ENCODE results near the gene TENM3.

The TENM3 gene

DNA sequence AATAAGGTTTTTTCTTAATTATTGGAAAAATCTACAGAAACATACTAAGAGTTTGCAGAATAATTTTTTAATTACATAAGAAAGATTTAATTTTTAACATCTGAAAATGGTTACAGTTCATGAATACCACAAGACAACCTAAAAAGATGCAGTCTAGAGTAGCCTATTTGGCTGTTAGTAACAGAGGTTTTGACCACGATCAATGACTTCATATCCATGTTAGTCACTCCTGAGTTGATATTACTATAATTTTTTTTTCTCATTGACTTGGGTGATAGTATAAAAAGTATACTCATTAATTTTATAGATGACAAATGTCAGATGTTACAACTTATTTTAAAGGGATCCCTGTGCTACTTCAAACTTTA lies 401.5 kb downstream of the TENM3 start:
- no peak for DNase-seq

DNA sequence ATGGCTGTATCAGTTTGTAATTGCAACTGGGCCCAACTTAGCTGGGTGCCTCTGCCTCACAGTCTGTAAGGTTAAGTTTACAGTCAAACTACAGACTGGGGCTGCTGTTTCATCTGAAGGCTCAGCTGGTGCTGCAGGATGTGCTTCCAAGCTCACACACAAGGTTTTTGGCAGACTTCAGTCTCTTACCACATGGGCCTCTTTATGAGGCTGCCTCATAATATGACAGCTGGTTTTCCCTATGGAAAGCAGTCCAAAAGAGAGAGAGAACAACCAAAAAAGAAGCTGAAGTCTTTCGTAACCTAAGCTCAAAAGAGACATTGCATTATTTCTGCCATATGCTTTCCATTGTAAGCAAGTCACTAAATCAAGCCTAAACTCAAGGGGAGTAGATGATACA lies 402.3 kb downstream of the TENM3 start:
- no peak for DNase-seq

DNA sequence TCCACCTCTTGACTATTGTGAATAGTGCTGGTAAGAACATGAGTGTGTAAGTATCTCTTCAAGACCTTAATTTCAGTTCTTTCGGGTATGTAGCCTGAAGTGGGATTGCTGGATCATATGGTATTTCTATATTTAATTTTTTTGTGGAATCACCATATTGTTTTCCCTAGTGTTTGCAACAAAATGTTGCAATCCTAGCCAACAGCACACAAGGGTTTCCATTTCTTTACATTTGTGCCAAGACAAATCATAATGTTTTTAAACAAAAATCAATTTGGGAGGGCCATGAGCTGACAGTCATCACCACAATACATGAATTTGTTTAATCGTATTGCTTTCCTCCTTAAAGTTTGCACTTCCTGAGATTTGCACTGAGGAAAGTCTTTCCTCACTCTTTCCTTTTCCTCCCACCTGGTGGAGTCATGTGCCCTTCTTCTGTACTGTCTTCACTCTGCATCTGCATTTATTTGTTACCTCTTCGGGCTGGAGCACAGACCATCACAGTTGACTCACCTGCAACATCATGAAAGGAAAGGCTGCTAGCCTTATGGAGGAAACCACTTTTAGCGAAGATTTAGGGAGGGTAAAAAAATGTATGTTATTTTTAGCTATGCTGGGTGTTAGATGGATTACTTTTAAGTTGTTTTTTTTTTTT lies 404.6 kb downstream of the TENM3 start:
- DNase-seq: no peak

DNA sequence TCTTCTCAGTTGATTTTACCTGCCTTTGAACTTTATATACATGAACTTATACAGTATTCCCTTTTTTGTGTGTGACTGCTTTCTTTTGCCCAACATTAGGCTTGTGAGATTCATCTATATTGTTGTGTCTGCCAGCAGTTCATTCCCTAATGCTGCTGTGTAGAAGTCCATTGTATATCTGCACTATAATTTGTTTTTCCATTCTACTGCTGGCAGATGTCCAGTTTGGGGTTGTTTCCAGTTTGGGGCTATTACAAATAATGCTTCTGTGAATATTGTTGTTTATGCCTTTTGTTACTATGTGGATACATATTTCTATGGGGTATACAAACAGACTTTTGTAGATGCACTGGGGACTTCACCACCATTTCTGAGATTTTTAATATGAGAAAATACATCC lies 405.6 kb downstream of the TENM3 start:
- no peak for DNase-seq

DNA sequence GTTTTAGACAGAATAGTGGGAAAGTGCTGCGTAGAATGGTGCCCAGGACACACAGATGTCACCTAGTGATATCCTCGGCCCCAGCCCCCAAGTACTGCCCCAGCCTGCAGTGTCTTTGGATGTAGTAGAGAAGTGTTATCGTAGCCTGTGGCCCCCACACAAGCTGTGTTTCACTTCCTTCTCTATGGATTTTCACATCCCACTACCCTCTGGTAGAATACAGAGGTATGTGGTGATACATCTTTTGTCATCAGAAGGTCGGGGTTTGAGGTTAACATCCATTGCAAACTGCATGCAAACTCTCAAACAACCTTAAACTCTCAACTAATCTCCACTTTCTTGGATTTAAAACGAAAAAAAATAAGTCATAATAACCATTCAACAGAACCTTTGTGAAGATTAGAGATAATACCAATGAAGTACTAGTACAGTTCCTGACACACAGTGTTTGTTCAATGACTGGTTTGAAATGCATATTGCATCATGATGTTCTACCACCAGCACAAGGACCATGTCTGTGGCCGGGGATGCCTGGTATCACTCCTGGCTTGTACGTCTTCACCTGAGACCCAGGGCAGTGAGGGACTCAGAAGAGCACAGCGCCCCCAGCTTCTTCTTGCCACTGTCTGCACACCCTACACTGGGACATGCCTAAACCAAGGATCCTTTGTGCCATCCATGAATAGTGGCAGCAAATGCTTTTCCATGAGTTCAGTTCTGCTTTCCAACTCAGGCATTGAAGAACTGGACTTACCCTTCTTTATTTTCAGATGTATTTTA lies 406.7 kb downstream of the TENM3 start:
- no peak for DNase-seq

DNA sequence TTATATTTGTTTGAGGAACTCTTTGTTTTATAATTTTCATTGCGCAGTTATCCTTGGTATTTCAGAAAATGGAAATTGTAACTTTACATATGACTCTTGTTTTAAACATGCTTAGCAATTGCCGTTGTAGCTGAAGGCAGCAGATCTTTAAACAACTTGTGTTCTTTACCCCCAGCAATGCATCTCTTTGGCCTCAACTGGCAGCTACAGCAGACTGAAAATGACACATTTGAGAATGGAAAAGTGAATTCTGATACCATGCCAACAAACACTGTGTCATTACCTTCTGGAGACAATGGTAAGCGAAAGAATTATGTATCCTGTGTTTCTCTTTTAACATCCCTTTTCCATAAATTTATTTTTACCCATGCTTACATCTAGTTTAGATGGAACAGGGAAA lies 410.4 kb downstream of the TENM3 start:
- DNase-seq: no peak

DNA sequence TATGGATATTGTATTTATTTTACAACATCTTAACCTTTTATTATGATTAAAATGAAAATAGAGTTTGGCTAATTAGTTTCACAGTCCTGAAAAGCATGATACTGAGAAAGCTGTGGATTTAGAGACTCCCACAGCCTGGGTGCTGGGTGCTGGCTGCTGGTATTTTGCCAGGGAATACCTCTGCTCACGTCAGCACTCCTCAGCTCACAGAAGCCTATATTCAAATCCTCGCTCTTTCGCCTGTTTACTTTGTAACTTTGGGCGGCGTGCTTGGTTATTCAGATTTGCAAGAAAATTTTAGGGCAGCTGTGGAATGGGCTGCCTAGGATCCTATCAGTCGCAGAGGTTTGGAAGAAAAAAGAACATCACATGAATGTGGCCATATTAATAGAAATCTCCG lies 412.1 kb downstream of the TENM3 start:
- no peak for DNase-seq

DNA sequence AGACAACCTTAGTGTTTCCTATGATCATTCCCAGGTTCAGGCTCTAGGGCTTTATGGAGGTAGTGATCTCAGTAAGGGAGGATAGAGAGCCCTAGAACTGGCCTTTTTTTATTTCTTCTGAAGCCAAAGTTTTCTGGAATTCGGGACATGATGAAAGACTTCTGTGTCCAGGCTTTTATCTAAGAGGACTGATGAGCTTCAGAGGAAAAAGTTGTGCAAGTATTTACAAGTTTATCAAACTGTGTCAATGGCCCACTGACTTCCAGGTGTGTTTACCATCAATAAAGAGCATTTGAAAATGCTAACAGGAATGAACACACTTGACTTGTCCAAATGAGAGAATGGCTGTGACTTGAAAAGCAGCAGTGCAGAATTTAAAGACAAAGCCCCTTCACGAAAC lies 419.3 kb downstream of the TENM3 start:
- DNase-seq: no peak

DNA sequence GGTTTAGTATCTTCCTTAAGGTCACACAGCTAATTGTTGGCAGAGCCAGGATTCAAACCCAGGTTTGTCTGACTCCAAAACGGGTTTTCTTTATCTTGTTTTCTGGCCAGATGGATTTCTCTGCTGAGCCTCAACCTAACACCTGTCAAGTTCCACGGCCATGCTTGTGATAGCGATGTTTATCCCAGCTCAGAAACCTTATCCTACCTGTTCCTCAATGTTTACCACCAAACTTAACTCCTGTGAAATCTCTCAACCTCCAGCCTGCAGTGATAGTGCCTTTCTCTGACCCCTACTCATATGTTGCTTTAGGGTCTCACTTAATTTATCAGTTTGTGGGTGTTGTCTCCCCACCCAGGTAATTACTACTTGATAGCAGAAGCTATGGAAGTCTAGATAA lies 428.0 kb downstream of the TENM3 start:
- DNase-seq: no peak

DNA sequence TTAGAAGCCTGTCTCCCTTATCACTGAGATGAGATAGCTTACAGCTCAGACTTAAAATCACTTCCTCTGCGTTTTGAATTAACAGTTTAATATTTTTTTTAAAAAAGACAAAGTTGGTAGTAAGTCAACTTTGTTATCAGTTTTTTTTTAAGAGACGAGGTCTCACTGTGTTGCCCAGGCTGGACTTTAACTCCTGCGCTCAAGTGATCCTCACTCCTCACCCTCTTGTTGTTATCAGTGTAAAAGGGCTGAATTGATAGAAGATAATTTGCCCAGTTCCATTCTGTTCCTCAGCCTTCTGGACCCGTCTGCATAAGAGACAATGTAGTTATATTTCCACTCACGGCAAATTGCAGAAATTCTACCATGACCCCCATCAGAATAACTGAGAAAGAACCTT lies 428.5 kb downstream of the TENM3 start:
- DNase-seq: no peak

DNA sequence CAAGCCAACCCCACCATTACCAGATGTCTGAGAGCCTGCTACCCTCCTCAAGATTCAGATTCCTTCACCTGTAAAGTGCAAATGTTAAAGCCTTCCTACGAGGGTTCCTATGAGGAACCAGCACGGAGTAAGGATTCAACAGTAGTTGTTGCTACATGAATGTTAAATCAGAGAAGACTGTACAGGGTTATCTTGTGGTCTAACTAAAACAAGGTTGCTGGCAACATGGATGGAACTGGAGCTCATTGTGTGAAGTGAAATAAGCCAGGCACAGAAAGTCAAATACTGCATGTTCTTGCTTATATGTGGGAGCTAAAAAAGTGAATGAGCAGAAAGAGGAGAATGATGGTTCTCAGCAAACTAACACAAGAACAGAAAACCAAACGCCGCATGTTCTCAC lies 435.4 kb downstream of the TENM3 start:
- no peak for DNase-seq

DNA sequence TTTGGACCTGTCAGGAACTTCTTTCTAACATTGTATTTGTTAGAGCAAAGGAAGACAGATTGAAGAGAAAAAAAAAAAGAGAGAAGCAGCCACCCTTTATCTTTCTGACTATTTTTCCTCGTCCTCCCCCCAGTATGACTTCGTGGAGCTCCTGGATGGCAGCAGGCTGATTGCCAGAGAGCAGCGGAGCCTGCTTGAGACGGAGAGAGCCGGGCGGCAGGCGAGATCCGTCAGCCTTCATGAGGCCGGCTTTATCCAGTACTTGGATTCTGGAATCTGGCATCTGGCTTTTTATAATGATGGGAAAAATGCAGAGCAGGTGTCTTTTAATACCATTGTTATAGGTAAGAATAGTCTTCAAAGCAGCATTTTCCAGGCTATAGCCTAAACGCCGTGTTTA lies 436.3 kb downstream of the TENM3 start:
- DNase-seq: no peak

DNA sequence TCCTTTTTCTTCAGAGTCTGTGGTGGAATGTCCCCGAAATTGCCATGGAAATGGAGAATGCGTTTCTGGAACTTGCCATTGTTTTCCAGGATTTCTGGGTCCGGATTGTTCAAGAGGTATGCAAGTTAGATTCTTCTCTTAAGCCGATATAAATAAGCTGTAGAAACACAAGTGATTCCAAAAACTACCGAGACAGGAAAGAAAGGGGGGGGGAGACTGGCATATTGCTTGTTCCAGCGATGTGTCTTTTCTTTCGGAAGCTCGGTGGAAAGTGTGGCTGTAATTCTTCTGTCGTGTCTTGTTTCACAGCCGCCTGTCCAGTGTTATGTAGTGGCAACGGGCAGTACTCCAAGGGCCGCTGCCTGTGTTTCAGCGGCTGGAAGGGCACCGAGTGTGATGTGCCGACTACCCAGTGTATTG lies 437.0 kb downstream of the TENM3 start:
- no peak for DNase-seq

DNA sequence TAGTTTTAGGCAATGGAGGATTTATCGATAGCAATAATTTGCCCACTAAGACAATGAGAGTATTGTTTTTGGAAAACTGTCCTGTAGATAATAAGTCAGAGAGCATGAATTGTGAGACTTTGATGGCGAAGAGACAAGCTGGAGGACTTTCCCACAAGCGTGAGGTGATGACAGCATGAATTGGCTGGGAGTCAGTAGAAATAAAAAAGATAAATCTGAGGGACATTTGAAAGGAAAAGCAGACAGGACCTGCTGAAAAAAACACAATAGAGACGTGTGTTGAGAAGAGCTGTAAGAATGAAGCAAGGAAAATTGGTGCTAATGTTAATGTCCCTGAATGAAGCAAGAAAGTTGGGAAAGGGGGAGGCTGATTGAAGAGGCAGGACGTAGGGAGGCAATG lies 440.5 kb downstream of the TENM3 start:
- no peak for DNase-seq

DNA sequence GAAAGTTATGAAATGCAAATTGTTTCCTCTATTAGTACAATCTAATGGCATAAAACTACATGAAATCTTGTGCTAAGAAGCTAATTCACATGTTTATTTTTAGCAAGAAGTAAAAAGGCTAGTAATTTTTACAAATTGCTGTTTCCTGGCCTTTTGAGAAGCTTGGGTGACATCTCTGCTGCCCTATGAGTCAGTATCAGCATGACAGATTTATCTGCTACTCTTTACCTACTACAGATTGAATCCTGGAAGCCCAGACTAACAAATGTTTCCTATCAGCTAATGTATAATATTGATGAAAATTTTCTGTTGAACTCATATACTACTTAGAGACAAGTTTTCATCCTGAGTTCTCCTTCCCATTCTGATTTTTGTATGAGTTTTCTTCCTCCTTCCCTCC lies 441.6 kb downstream of the TENM3 start:
- DNase-seq: no peak

DNA sequence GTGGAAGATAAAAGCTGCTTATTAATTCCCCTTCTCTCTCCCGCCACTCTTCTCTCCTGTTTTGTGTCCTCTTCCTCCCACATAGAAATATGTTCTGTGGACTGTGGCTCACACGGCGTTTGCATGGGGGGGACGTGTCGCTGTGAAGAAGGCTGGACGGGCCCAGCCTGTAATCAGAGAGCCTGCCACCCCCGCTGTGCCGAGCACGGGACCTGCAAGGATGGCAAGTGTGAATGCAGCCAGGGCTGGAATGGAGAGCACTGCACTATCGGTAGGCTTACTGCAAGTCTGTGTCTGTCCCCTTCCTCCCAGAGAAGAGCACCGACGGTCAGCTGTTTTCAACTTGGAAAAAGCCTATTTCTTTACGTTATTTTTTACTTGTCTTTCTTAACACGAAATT lies 444.9 kb downstream of the TENM3 start:
- no peak for DNase-seq

DNA sequence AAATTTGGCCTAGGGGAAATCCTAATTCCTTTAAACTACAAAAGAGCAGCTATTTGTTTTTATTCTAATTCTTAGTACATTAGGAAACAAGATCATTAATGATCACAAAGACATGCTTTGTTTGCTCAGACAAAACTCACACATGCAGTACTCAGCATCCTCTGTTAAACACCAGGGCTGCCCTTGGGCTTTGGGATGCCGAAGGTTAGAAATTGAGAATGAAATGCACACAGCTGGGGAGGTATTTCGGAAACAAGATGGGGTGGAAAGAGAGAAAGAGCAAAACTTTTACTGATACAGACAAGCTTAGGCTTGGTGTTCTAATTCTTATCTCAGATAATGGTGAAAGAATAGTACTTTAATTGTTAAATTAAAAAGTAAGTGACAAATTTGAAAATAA lies 451.3 kb downstream of the TENM3 start:
- DNase-seq: no peak

DNA sequence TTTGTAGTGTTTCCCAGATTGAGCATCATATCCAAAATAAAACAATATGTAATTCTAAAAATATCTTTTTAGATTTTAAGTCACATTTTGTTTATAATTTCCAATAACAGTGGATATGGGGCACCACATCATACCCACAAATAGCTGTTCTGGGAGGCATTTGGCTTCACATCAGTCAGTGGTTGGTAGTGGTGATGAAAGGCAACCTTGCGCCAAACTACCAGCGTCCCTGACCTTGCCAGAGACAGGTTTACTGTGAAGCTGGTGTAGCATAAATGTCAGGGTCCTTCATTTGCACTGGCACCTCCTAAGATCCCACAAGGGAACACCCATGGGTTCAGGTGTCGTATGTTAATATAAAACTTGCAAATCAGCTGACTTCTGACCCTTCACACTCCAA lies 451.8 kb downstream of the TENM3 start:
- DNase-seq: no peak

DNA sequence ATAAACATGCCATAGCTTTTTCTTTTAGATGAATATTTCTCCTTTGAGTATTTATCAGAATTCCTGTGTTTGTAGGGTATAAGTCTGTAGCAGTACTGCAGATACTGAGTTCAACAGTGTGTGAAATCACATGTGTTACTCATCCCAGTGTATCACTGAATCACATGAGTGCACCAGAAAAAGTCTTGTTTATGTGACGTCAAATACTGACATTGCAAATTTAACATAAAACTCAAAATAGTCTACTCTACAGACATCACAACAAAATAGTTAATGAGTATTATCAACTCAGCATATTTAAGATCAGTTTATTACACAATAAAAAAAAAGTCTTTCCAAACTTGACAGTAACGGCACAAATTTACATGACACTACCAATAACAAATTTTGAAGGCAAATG lies 452.6 kb downstream of the TENM3 start:
- DNase-seq: no peak

DNA sequence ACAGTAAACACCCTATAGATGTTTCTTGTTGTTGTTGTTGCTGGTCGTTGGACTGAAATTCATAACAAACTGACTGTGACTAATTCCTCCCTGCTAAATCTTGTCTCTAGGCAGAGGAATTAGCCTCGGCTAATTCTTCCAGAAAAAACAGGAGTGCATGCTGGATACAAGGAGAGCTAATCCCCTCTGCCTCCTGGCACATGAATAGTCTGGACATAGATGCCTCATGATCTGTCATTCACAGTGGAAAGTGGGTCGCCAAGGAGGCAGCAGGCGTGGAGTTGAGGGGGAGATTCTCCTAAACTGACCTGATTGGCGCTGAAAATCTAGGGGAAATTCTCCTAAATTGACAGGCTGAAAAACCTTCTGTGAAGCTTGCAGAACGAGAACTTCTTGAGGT lies 453.9 kb downstream of the TENM3 start:
- no peak for DNase-seq

DNA sequence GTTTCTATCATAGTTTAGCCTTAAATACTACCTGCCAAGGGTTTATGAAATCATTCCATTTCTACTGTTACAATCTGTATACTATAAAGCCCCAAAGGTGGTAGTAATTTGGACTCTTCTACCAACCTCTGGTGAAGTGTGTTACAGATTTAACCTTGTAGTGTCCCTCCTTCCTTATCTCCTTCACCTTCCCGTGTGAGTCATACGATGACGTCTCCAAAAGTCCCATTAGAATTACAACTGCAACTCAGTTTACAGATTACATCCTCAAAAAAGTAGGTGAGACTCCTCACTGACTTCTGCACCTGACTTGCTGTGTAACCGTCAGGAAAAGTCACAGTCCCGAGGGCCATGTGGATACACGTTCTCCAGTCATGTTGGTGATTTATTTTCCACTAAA lies 455.0 kb downstream of the TENM3 start:
- no peak for DNase-seq

DNA sequence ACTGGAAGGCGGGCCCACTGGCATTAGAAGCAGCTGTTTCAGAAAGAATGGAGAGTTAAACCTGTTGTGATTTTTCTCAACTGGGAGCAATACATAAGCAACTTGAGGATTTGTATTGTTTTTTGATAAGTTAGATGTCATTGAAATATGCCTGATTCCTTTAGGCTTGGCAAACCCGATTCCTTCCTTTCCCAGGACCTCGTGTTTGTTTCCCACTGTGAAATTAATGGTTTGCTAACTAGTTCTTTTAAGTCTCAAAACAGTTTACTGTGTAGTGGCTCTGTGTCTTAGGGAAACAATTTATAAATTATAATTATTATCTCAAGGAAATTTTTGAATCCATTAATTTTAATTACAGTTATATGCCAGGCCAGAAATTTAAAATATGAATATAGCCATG lies 456.0 kb downstream of the TENM3 start:
- DNase-seq: no peak

DNA sequence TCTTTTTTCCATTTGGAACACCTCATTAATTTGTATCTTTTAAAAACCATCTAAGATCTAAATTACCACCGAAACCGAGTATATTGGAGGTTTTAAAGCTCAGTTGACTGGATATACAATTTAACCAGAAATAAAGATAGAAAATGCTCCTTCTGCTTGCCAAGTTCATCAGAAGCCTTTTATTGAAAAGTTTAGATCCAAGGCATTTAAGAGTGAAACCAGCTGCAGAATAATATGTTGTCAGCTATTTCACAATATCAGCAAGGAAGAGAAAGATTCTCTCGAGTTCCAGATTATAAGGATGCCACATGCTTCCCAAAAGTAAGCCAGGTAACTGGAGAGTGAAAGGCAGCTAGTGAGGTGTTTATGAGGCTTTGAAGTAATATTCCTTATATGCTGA lies 456.6 kb downstream of the TENM3 start:
- no peak for DNase-seq

DNA sequence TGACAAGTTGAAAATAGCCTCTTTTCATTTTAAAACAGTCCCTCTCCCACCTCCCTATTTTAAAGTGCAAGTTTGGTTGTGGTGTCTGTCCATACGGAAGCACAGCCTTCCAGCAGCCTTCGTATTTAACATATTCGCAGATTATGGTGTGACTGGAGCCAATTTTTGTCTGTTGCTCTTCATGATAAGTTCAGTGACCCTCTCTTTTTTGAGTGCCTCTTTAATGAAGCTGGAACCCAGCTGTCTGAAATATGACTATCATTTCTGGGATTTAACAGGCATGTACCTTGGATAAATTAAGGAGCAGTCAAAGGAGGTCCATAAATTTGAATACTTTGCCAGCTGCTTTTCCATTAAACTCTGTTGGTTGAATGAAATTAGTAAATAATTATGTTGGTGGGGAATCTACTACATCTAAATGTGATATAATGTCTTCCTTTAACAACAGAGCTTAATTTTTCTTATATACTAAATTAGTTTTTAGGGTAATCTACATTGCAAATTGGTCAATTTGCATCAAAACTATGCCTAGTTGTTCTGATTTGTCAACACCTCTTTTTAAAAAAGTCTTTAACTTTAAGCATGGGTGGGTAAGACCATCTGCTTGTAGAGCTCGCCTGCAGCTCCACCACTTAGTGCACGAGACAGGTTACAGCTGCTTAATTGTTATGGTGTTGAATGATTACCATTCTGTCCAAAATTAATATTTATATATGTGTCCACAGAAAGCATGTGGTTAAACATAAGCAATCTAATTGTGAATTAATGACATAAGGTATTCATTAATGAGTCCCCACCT lies 457.4 kb downstream of the TENM3 start:
- no peak for DNase-seq

Data from NCI-H1417 treated with DMSO at 0.1 percent for 48 hours (cell line).